Skin of body (tissue), 2 donors: ENCODE measurements around the gene GRM8. TPM values are rescaled to one million over a fixed set of nuclear protein-coding genes. Genes with fewer than 3 reads are reported as not detected.
"Not testable (repeated sequence)": the region's sequence is repeated elsewhere in the genome, so short reads cannot be mapped to it uniquely, and the experiment has no call there.

Experiments
- DNase-seq: peaks from one replicate; lab custom pipeline; 2025; lab: John Stamatoyannopoulos, UW
- total RNA-seq: library from RNA; depleted of rRNA; stranded (reverse); fragments of >200 nt; gene quantifications from one replicate; pipeline ENCODE4 v1.2.3, GENCODE V29; 2014

The GRM8 gene
- total RNA-seq, 1 donor from 2014 or later, result 1.9 TPM

DNA sequence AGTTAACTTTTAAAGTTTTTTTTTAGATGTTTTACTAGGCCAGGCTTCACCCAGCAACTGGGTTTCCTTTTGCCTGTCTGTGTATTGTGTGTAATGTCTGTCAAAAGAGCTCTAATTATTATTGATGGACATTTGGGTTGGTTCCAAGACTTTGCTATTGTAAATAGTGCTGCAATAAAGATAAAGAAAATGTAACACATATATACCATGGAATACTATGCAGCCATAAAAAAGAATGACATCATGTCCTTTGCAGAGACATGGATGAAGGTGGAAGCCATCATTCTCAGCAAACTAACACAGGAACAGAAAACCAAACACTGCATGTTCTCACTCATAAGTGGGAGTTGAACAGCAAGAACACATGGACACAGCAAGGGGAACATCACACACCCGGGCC, 584.0 kb downstream of the GRM8 start:
- DNase-seq, result not testable (repeated sequence)

DNA sequence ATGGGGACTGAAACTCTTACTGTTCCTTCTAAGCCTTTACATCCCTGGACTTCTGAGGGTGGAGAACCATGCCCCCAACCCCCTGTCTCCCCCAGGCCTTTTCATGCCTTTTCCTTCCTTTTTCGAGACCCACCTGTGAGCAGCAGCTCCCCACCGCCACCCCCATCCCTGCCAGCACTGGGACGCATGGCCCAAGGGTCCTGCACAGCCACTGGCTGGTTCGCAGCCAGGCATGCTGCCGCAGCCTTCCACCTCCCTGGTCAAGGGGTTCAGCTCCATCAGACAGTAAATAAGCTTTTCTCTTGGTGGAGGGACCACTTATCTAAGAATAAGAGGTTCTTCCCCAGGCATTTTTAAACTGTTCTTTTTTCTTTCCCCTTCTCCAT, 584.4 kb downstream of the GRM8 start:
- DNase-seq, result no peak

DNA sequence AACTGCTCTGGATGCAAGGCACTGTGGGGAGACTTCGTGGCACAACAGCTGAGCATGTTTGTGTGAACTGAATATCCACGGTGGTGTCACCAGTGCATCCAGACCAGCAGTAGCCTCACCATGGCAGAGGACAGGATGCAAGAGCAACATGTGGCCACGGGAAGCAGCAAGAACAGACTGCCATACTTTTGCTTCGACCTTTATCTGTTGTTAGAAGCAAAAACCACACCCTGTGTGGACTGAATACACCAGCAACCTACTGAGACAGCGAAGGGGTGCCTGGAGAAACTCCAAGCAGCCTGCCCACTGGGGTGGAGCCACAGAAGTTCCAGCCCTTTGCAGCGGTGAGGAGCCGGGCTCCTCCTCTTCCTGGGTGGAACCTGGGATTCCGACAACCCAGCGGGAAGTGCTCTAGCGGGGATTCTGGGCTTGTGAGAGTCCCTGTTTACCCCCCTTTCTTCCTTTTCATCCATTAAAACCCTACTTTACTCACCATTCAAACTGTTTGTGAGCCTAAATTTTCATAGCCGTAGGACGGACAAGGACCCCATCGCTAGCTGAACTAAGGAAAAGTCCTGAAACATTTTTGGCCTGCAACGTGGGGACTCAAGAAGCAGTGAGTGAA, 584.9 kb downstream of the GRM8 start:
- DNase-seq, result no peak

DNA sequence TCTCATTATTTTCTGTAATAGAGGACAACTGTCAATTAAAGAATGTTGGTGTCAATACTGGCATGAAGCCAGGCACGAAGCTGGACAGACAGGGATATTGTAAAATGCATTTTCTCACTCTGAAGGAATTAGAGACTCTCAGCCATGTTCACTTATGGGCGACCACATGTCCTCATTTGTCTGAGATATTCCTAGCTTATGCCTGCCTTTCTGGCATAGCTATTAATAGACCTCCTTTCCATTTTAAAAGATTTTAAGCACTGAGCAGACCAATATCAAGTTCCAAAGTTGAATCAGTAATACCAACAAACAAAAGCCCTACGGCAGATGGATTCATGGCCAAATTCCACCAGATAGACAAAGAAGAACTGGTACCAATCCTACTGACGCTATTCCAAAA, 589.9 kb downstream of the GRM8 start:
- no peak for DNase-seq

DNA sequence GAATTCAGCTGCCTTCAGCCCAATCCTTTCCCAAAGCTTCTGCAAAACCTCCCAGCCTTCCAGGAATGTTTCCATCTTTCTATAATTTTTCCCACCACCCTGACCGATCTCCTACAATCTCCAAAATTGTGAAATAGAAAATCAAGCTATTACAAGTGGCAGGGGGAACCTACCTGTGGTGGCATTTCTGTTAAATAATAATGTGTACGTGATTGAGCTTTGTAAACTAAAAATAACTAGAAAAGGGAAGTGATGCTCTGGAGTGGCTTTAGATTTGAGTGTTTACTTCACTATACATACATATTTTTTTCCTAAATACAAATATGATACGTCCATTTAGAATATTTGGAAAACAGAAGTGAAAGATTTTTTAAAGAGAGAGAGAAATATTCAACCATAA, 593.6 kb downstream of the GRM8 start:
- no peak for DNase-seq

DNA sequence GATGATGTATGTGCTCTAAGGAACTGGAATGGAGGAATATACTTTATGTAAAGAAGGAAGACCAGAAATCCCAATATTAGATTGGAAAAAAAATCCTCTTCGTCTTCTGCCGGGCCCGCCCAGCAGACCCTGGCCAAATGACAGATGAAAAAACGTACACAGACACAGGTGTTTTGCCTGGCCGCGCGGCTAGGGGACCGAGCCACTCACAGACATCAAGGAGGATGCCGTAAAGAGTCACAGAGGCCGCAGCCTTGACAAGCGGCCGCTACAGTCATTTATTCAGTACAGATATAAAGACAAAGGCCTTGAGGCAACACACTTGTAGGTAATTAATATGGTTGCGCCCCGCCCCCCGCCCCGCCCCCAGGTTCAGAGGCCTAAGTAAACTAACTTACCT, 594.1 kb downstream of the GRM8 start:
- DNase-seq, result no peak

DNA sequence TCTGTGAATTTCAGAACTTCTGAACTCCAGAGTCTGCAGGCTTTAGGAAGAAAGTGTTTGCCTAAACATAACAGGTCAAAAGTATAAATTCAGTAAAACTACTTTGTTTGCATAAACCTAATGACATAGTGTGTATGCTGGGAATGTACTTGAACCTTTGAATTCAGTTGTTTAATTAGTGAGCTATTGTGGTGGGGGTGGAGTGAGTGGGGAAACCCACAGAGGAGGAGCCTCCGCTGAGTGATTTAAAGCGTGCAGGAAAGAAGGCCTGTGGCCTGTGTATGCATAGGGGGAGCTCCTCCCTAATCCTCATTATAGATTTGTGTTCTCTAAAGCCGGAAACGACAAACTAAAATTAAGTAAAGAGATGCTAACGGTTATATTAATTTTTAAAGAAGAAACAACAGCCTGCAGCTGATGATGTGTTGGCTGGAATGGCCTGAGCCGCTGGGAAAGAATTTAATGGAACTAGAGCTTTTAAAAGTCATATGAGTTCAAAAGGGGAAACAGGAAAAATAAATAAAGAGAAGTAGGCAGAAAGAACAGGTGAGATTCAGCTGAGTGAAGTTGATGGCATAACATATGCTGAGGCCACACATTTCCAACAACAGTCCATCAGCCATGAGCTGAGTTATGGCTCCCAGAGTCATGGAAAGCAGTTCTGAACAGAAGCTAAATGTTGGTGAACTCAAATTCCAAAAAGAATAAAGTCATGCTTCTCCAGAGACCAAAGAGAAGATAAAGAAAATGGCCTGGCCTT, 595.0 kb downstream of the GRM8 start:
- DNase-seq, result no peak

DNA sequence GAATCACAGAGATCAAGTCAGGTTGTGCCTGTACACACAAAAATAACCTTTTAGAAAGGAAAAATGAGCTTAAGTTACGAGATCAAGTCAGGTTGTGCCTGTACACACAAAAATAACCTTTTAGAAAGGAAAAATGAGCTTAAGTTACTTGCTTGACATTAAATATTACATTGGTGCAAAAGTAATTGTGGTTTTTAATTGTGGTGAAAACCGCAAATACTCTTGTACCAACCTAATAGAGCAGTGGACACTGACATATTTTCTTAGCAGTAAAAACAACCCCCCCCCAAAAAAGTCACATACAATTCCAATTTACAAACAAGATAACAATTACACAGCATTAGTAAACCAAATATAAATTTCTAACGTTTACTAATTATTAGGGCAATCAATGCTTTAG, 595.6 kb downstream of the GRM8 start:
- DNase-seq, result no peak

DNA sequence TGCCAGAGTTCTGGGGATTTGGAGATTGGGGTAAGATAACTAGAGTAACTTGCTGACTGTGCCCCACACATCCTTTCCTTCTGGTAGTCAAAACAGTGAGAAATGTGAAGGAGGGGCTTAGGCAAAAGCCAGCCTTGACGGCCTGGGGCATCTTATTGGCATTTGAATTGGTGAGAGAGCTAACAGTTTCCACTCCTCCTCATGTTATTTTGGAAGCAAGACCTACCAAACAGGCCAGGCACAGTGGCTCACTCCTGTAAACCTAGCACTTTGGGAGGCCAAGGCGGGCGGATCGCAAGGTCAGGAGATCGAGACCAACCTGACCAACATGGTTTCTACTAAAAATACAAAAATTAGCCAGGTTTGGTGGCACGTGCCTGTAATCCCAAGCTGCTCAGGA, 596.6 kb downstream of the GRM8 start:
- no peak for DNase-seq

DNA sequence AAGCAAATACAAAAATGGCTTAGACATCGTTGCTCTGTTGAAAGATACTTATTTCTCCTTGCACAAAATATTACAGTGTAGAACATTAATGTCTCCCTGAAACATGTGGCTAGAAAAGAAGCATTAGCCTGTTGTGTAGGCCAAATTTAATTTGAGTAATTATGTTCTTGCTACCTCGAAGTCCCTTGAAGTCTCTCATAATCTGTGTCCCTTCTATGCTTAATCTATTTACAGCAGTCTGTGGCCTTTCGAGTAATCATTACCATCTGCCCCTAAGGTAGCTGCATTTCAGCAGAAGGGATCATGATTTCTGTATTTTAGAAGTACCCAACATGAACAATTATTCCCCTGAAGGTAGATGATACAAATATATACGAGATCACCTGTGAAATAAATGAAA, 615.2 kb downstream of the GRM8 start:
- no peak for DNase-seq

DNA sequence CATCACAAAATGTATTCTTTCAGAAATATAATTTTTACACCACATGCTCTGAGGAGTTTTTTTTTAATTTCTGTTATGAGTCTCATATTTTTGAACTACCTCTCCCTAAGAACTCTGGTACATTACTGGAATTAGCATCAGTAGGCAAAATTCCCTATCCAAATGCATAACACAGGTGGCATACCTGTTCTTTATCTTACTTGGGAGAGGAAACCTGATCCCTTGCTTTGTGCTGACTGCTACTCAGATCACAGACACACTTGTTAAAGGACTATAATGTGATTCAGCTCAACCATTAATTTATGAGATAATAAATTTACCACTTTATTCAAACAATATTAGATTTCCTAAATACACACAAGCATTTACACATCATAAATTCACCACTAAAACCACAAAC, 617.2 kb downstream of the GRM8 start:
- no peak for DNase-seq

DNA sequence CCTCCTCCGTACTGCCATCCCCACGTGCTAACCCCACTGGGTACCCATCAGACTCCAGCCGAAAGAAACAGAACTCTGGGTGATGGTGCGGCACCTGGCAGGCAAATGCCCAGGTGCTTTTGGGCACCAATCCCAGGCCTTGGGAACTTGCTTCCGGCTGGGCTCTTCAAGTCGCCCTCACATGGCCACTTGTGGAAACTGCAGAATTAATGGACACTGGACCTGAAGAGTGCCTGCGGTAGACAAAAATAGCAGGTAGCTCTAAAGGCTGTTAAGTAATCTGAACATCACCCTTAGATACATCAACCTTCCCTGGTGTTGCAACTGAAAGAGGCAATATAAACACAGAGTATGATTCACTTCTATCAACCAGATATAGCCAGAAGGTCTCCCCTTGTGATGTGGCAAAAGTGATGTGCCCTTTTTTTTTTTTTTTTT, 644.4 kb downstream of the GRM8 start:
- no peak for DNase-seq

DNA sequence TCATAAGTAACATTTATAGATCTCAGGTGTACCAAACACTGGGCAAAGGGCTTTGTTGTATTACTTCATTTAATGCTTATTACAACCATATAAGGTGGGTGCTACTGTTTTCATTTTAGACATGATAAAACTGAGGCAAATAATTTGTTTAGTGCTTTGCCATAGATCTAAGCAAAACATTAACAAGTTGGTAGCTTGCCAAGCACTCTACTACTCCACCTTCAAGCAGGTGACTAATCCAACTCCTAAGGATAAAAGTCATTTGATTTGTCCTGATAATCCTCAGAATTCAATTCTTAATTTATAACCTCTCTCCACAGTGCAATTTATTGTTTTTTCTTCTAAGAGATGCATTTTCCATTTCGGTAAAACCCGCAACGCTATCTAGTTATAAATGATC, 646.4 kb downstream of the GRM8 start:
- no peak for DNase-seq

DNA sequence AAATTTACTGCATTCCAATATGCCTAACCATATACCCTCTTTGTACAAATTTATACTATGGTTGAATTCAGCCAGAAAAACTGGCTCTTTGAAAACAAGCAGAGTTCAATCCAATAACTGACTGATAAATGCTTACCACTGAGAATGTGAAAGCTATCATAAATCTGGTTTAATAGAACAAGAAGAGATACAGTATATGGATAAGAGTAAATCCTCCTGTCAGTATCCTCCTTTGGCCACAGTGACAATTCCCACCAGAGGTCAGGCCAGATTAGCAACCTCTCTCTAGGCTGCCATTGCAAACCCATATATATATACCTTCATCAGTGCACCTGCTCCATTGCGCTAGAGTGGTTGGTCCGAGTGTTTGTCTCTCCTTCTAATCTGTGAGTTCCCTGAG, 647.2 kb downstream of the GRM8 start:
- no peak for DNase-seq

DNA sequence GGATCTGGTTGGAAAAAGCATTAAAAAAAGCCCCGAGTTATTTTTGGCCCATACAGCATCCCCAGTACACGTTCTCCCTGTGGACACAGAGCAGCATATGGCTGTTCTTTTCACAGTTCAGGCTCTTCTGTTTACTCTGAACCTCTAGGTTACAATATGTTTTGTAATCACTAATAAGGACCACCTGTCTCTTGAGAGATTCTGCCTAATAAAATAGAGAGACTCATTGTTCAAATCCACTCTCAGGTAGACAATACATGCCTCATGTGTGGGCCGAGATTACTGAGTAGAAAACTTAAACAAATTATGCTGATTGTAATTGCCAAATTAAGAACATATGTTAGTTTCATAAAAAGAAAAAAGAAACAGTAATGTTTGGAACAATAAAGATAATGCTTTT, 647.7 kb downstream of the GRM8 start:
- DNase-seq, result no peak

DNA sequence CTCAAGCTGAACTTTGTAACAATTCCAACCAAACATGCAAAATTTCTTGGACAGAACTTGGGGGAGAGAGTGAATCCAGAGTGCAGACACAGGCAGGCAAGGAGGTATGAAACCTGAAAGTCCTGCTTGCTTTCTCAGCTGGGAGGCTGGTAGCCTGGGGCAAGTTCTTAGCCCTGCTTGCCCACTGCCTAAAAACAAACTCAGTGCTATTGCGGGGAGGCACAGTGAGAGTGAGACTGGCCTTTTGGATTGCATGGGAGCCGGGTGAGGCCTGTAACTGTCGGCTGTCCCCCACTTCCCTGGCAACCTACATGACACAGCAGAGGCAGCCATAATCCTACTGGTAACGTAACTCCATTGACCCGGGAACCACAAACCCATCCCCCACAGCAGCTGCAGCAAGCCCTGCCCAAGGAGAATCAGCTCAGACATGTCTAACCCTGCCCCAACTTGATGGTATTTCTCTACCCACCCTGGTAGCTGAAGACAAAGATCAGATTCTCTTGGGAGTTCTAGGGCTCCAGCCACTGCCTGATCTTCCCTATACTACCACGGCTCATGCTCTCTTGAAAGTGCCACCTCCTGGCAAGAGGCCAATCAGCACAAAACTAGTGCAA, 663.6 kb downstream of the GRM8 start:
- DNase-seq, result no peak

DNA sequence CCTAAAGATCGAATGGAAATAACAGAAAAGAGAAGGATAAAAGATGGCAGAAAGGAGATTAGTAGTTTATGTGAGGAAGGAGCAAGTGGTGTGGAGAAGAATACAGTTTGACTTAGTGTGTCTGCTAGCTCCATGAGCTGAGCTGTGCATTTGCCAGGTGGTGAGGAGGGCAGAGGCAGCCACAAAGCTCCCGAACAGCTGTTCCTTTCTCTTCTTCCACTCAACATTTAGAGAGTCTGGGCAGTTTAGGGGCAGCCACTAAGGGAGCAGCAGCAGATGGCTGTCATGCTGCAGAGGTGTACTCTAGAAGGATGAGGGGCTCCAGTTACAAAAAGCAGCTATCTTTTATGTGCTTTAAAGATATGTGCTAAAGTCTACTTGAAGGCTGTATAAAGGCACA, 674.4 kb downstream of the GRM8 start:
- DNase-seq, result no peak

DNA sequence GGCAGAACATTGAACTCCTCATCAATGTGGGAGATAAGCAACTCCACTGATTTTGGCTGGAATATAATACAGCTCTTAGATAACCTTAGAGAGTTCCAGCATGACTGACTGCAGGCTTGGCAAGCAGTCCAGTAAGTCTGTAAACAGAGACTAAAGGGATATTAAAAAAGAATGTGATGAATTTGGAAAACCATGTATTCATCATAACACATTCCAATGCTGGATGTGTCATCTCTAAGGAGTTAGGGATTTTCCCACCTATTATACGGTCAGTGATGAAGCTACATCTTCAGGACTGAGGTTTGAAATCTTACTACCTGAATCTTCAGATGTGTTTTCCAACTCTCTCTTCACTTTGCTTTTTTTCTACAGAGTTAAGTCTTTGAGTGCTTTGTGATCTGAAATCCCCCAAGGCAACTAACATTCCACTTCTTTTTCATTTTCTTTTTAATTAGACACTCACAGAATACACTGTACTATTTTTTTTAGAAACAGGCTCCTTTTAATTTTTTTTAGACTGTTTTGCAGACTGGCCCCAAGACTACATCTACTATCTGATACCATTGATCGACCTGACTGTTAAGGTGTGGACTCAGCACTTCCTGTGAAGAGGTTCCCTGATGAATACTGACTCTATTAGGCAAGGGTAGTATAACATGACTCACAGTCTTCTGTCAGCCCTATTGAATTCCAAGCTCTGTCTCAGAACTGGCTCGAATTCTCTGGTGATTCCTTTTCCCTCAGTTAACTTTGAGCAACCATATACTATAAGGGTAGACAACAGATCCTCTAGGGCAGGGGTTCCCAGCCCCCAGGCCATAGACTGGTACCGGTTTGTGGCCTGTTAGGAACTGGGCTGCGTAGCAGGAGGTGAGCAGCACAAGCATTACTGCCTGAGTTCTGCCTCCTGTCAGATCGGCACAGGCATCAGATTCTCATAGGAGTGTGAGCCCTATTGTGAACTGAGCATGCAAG, 678.2 kb downstream of the GRM8 start:
- no peak for DNase-seq

DNA sequence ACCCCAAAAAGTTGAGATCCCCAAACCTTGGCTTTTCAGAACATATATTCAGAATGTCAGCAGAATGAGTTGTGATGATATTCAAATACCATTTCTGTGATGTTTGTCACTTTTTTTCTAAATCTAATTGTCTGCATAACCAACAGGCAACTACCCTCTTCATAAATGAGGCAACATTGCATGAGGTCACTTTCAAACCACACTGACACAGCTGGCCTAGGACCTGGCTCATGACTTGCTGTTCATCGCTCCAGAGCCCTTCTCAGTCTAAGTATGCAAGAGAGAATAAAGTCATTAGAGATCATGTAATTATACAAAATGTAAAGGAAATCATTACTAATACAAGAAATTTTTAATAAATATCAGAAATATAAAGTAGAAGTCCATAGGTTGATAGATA, 681.9 kb downstream of the GRM8 start:
- DNase-seq, result no peak

DNA sequence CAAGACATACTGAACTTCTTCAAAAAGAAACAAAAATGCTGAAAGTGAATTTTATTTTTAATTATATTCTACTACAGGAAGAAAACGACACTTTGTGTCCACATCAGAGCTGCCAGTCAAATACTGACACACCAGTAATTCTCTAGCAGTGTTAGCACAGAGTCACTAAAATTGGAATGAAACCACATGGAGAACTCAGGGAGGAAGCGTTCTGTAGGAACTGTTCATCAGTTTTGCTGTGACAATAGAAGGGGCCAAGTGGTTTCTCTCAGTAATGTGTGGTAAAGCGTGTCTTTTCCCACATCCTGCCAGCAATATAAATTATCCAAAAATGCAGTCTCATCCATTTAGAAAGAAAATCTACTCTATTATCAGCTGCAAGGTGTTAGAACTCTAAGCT, 683.3 kb downstream of the GRM8 start:
- no peak for DNase-seq

DNA sequence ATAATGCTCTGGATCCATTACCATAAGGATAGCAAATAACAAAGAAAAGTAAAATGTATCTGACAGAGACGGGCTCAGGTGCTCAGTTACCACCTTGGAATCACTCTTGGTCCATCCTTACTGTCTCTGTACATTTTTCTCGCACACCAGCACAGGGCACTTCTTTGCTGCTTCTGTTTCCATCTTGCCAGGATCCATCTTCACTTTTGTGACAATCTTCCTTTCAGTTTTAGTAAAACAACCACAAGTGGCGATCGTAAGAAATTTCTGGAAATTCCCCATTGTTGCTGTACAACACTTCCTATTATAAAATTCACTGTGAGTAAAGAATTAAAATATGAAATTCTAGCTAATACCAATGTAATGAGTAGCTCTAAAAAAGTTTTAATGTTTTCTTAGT, 695.5 kb downstream of the GRM8 start:
- DNase-seq, result no peak

DNA sequence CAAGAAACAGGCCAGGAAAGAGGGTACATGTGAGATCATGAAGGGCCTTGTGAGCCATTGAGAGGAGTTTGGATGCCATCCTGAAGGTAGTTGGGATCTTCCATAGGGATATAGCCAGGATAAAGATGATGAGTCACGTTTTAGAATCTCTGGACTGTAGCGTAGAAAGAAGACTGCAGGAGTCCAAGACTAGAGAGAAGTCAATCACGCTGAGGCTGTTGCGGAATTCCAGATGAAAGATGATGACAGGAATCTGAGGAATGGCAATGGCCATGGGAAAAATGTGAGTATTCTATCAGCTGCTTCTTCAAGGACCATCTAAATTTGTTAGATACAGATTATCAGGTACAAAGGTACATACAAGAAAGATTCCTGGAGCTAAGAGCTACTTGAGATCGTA, 711.3 kb downstream of the GRM8 start:
- no peak for DNase-seq
